ENCODE data around the gene PHAF1. TPM values are rescaled to one million over a fixed set of nuclear protein-coding genes. Genes with fewer than 3 reads are reported as not detected.

Gene PHAF1
- total and polyA plus RNA-seq, 2 of the 8 experiments (the other 6 are each of a cell fraction or from before 2014, with no cell fraction given): 18.6 to 26.4 TPM

- Histone ChIP-seq H2BK120ac (replicated peaks; ENCODE audit: low read depth, low read length) (no peak overlapping the region), H3K79me2 (ENCODE audit: control insufficient read depth in 1 of 2, insufficient read depth in 2 of 2, low read length in 2 of 2) (no peaks in the 10 kb centered on the region), H3K18ac (ENCODE audit: extremely low read depth, low read length) (no peak overlapping the region; the same call in 1 of the 2 replicates), H2AK5ac (ENCODE audit: low read depth, low read length) (no peak overlapping the region), H2BK5ac (ENCODE audit: low read depth, low read length) (no peak overlapping the region), H3K23me2 (ENCODE audit: low read depth, low read length) (peaks cover 26% of the 10 kb centered on the region), H3K27me3 (replicated peaks in 1 of 4; ENCODE audit: control insufficient read depth in 3 of 4, extremely low read depth in 1 of 4, insufficient read depth in 3 of 4, low read length in 3 of 4) (peaks cover 48 to 83% (median 80%) of the 10 kb centered on the region in 4 experiments), H3K56ac (replicated peaks; ENCODE audit: insufficient read length, low read depth, low read length) (no peak overlapping the region), H3K4me2 (ENCODE audit: insufficient read depth in 1 of 2, low read depth in 2 of 2, low read length in 2 of 2) (peak overlapping the region; percentile 71 to 92), H2BK12ac (ENCODE audit: low read depth, low read length) (no peak overlapping the region), H3K9me3 (ENCODE audit: insufficient read depth in 2 of 2, low read depth in 1 of 2, low read length in 1 of 2) (no peaks in the 10 kb centered on the region), H4K20me1 (replicated peaks in 1 of 2; ENCODE audit: control insufficient read depth in 1 of 2, insufficient read depth in 2 of 2, low read length in 2 of 2) (peaks cover 7 to 24% of the 10 kb centered on the region in 2 experiments), H4K91ac (replicated peaks; ENCODE audit: insufficient read length, low read length) (no peak overlapping the region), H3K4me1 (replicated peaks in 1 of 4; ENCODE audit: control insufficient read depth in 3 of 4, insufficient read depth in 4 of 4, low read length in 3 of 4) (peaks cover 0 to 34% (median 28%) of the 10 kb centered on the region in 4 experiments; a peak in 6 of 7 replicates), H3K36me3 (ENCODE audit: control insufficient read depth in 2 of 4, insufficient read depth in 4 of 4, low read length in 3 of 4) (no peaks in the 10 kb centered on the region), H4K8ac (ENCODE audit: extremely low read depth, insufficient read depth, low read length) (no peak overlapping the region), H3K4me3 (ENCODE audit: extremely low read depth in 1 of 4, insufficient read depth in 2 of 4, low read depth in 3 of 4, low read length in 4 of 4) (peak overlapping the region; percentile 27 to 57 (median 34); a peak in 5 of 8 replicates), H3K23ac (ENCODE audit: insufficient read length) (no peak overlapping the region), H2BK15ac (ENCODE audit: low read length) (no peak overlapping the region), H2AFZ (ENCODE audit: low read length) (no peak overlapping the region), H3K9ac (replicated peaks in 1 of 4; ENCODE audit: extremely low read depth in 1 of 4, low read depth in 3 of 4, low read length in 3 of 4) (no peak overlapping the region), H3K14ac (ENCODE audit: insufficient read length) (no peak overlapping the region), H3K27ac (ENCODE audit: low read depth, low read length) (no peak overlapping the region), H2BK20ac (ENCODE audit: low read length) (no peak overlapping the region), H3K79me1 (ENCODE audit: low read depth, low read length) (peaks cover 2% of the 10 kb centered on the region; the same call in 1 of the 2 replicates), H3K4ac (replicated peaks; ENCODE audit: insufficient read length, low read depth, low read length) (no peak overlapping the region), H4K5ac (ENCODE audit: insufficient read length, low read depth, low read length) (no peak overlapping the region)
- TF ChIP-seq, protein P1, sequence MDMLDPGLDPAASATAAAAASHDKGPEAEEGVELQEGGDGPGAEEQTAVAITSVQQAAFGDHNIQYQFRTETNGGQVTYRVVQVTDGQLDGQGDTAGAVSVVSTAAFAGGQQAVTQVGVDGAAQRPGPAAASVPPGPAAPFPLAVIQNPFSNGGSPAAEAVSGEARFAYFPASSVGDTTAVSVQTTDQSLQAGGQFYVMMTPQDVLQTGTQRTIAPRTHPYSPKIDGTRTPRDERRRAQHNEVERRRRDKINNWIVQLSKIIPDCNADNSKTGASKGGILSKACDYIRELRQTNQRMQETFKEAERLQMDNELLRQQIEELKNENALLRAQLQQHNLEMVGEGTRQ (IDR thresholded peaks at IDR 0.05; ENCODE audit: low read length): no peak
- TF ChIP-seq KDM5A (IDR thresholded peaks at IDR 0.05; ENCODE audit: low read length) (no peak), SUZ12 (IDR thresholded peaks at IDR 0.05; ENCODE audit: low read length) (peak; percentile 6; the same call in 1 of the 2 replicates), TEAD4 (IDR thresholded peaks at IDR 0.05; ENCODE audit: low read depth, low read length) (no peak)
- DNase-seq (ENCODE audit: low read depth in 1 of 2, low spot score in 2 of 2) (no peak), FAIRE-seq (no peak)
- CTCF ChIA-PET (ENCODE audit: partially characterized antibody): interaction anchor here (0.6 to 19.3 kb wide), 16 partner anchors 9 to 772 kb away, joined by 3 to 291 read pairs (median 3); partner anchors contain the start of genes B3GNT9, CES3, EXOC3L1 and FBXL8
- 55% methylated on average over 25 of the region's 31 CpGs; no CpG with 5 or more reads in 1 of the 2 experiments for WGBS, 2 experiments (ENCODE audit: extremely low coverage in 1 of 2, insufficient coverage in 1 of 2, insufficient read length in 1 of 2, insufficient replicate concordance in 2 of 2, low coverage in 1 of 2, low lambda C conversion rate in 2 of 2, missing lambda C conversion rate in 1 of 2)
- POLR2A ChIA-PET (ENCODE audit: partially characterized antibody): interaction anchor here (0.9 to 7.3 kb wide), 9 partner anchors 8 to 32 kb away, joined by 3 to 59 read pairs (median 4); partner anchors contain the start of genes B3GNT9, EXOC3L1, FBXL8 and HSF4
Measured at GRCh38 chr16:67174706-67175231, 65.0 kb downstream of the PHAF1 start.

All from H1 (cell line).